Ramos (cell line): ENCODE measurements around the gene FBRS.
"Not testable (repeated sequence)": the region's sequence is repeated elsewhere in the genome, so short reads cannot be mapped to it uniquely, and the experiment has no call there.

Experiments
- in situ Hi-C: fragments of 300-500 bp; cut with MboI; formaldehyde crosslinking; loops from one replicate; pipeline ENCODE4 v1.14.3; 2022; ENCODE audit warnings: low sequenced_read_pairs; ENCODE audit not compliant: unreplicated experiment

The FBRS gene

DNA sequence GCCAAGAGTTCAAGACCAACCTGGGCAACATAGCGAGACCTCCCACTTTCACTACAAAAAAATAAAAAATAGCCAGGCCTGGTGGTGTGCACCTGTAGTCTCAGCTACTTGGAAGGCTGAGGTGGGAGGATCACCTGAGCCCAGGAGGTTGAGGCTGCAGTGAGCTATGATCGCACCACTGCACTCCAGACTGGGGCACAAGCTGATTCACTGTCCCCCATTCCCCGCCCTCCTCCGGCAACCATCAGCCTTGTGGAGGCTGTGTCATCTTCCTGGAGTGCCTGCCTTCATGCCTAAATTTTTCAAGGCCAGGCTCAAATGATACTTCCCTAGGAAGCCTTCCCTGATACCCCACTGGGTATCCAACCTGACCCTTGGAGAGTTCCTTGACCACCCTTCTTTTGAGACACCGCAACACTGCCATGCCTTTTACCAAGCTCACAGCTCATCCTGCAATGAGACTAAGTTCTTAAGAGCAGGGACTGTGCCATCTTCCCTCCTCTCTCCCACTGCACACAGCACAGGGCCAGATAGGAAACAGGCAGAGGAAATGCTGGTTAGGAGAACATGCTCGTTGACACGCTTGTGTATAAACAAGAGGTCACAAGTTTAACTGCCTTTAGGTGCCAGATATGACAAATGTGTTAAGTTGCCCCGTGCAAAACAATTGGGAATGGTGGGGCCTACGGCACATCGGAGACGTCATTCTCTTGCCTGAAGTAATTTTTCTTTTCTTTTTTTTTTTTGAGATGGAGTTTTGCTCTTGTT is 36.9 kb downstream of the FBRS start:
- in situ Hi-C loops: loop anchor here (5.0 kb wide), 1 partner anchor 78 kb away; no protein-coding TSS in a partner anchor

DNA sequence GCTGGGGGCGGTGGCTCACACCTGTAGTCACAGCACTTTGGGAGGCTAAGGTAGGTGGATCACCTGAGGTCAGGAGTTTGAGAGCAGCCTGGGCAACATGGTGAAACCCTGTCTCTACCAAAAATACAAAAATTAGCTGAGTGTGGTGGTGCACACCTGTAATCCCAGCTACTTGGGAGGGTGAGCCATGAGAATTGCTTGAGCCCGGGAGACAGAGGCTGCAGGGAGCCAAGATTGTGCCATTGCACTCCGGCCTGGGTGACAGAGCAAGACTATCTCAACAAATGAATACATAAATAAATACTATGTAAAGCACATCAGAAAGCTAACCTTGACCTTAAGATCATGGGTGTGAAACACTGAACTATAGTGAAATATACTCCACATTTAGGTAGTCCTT is 38.4 kb downstream of the FBRS start:
- in situ Hi-C loops: not testable (repeated sequence)

GRCh38 chr16:30697264-30698138 is 39.3 kb downstream of the FBRS start:
- in situ Hi-C loops: no loop called here

DNA sequence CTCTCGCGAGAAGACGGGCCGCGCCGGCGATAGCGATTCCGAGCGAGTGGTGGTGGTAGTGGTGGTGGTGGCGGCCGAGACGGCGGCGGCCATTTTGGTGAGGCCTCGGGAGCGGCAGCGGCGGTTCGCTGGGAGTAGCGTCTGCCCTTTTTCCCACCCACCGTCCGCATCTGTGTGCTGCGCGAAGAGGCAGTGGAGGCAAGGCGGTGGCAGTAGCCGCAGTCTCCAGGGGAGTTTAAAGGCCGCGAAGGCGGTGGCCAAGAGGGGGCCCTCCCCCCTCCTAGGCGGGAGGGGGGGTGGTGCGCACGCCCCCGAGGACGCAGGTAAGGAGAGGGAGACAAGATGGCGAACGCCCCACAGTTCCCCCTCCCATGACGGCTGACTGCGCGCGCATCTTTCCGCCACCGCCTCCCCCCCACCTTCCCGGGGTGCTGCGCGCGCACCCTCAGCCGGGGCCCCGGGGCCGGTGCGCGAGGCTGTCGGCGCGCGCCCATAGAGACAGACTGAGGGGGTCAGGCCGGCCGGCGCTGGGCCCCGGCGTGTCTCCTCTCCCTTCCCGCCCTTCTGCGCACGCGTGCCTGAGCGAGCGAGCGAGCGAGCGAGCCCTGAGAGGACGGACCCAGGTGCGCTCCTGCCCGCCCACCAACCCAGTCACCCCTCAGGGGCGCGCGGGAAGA is 40.0 kb downstream of the FBRS start:
- in situ Hi-C loops: no loop called here

DNA sequence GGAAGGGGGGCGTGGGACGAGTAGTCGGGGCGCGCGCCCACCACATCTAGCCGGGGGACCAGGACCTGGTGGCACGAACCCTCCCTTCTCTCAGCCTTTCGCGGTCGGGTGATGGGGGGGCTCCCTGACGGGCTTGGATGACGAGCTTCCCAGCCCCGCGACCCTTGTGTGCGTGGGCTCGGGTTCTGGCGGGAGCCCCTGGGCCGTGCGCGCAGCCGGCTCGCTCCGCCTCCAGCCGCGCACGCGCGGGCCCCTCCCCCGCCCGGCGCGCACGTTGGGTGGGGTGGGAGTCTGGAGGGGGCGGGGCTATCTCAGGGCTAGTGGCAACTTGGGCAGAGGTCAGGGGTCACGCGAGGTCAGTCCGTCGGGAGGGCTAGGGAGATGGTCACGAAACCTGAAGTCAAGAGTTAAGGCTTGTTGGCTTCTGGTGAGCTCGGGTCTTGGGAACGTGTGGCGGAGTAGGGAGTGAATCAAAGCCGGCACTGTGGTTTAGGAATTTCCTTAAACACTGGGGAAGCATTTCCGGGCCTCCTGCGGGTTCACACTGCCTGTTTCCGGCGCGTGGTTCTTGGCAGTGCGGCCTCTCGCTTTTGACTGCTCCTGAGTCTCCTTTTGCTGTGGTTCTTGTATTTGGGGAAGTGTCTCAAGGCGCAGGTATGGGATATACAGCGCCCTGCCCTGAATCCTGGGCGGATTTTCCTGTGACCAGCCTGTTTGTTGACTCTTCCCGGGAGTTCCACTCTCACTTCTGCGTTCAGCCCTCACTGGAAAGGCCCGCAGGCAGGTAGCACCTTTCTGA is 40.8 kb downstream of the FBRS start, which contains the start of gene SRCAP:
Gene SRCAP (plus strand): TSS at position 356 of the 799 bp plus-strand sequence. CDS start 1,654 bp downstream, outside the sequence.
- in situ Hi-C loops: no loop called here

DNA sequence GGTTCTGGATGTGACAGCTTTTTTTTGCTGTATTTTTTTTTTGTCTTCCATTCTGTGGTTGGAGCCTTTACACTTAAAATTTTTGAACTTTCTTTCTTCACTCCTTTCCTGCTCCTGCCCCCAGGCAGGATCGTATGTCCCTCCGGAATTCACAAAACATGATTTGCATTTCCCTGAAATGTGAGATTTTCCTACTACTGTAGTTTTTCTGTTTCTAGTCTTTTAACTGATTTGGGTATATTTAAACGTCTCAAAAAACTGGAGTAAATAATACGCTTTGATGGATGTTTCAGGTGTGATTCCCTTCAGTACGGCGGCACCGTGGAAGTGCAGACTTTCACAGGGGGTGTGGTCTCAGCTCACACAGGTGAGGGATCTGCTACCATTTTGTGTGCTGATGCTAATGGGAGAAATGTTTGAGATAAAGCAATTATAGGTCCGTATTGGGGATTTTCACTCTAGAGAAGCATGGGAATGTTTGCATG is 41.4 kb downstream of the FBRS start:
- in situ Hi-C loops: no loop called here

- in situ Hi-C loops: no loop called here
Observed at GRCh38 chr16:30700491-30700890, 42.3 kb downstream of the FBRS start.

DNA sequence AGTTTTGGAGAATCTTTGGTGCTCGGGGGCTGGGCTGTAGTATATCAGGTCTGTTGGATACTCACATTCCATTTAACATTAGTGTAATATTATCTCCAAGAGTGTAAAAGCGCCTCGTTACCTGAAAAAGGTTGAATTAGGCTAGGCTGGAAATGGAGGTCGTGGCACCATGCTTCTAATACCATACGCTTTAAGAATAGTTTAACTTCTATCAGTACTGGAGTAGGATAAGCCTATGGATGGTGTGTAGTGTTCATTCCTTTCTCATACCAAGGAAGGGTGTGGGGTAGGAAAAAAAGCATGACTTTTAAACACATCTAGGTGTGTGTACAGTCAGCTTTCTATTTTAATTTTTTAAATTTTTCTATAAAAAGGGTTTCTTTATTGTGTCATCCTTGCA is 42.7 kb downstream of the FBRS start:
- in situ Hi-C loops: no loop called here

DNA sequence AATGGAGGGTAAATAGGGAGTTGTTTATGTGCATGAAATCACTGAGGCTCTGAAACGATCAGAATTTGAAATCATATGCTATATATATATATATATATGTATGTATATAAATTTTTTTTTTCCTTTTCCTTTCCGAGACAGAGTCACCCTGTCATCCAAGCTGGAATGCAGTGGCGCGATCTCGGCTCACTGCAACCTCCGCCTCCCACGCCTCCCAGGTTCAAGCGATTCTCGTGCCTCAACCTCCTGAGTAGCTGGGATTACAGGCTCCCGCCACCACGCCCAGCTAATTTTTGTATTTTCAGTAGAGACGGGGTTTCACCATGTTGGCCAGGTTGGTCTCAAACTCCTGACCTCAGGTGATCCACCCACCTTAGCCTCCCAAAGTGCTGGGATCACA is 44.8 kb downstream of the FBRS start:
- in situ Hi-C loops: not testable (repeated sequence)

DNA sequence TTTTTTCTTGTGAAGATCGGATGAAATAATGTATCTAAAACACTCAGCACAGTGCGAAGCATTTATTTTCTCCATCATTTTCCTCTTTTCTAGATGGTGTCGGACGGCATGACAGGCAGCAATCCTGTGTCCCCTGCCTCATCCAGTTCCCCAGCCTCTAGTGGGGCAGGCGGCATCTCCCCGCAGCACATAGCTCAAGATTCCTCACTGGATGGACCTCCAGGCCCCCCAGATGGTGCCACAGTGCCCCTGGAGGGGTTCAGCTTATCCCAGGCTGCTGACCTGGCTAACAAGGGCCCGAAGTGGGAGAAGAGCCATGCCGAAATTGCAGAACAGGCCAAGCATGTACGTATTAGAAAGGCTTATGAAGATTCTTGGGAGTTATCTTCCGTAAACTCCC is 45.7 kb downstream of the FBRS start:
- in situ Hi-C loops: no loop called here

DNA sequence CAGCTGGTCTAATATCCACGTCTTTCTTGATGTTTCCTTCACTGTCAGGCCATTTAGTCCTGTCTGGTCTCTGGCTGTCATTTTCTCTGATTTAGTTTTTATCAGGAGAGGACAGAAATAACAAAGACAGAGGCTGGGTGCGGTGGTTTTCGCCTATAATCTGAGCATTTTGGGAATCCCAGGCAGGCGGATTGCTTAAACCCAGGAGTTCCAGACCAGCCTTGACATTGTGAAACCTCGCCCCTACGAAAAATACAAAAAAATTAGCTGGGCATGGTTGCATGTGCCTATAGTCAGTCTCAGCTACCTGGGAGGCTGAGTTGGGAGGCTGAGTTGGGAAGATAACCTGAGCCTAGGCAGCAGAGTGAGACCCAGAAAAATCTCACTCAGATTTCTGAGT is 47.8 kb downstream of the FBRS start:
- in situ Hi-C loops: no loop called here

DNA sequence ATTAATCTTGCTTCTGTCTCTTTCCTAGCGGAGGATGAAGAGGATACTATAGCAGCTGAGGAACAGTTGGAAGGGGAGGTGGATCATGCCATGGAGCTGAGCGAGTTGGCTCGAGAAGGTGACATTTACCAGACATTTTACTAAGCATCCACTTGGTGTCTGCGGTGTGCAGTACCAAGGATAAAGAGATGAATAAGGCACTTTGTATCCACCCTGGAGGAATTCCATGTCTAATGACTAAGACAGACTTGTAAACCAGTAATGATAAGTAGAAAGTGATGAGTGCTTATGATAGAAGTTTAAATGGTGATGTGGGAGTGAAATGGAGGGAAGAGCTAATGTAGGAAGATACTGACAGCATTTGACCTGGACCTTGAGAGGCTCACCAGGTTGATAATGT is 52.7 kb downstream of the FBRS start:
- in situ Hi-C loops: no loop called here

DNA sequence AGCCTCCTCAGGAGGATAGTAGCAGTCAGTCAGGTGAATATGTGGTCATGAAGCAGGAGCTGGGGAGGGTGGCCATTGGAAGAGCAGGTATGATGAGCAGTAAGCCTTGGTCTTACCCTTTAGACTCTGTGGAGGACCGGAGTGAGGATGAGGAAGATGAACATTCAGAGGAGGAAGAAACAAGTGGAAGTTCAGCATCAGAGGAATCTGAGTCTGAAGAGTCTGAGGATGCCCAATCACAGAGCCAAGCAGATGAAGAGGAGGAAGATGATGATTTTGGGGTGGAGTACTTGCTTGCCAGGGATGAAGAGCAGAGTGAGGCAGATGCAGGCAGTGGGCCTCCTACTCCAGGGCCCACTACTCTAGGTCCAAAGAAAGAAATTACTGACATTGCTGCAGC is 53.5 kb downstream of the FBRS start:
- in situ Hi-C loops: no loop called here

- in situ Hi-C loops: no loop called here
Observed at GRCh38 chr16:30715750-30716445, 57.7 kb downstream of the FBRS start.

- in situ Hi-C loops: no loop called here
Observed at GRCh38 chr16:30720086-30720485, 61.9 kb downstream of the FBRS start.
